ENCODE measurements around the gene SYCP3. TPM values are rescaled to one million over a fixed set of nuclear protein-coding genes. Genes with fewer than 3 reads are reported as not detected.
"Not testable (repeated sequence)": the region's sequence is repeated elsewhere in the genome, so short reads cannot be mapped to it uniquely, and the experiment has no call there.

The SYCP3 gene
- total RNA-seq, 4 donors from 2014 or later, result 0.31 to 0.36 TPM; not detected in 2

DNA sequence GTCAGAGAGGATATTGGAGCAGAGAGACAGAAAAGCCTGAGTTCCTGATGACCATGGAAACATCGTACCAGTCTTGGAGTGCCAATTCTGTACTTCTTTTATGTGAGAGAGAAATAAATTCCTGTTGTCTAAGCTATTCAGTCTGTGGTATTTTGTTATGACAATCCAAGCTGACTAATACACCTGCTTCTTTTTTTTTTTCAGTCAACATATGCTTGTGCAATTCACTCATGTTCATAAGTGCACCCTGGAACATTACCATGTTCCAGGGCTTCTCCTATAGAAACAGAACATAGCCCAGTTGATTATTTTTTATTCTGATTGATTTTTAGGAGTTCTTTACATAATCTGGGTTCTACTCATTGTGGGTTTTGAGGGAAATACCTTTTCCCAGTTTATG lies 43.6 kb downstream of the SYCP3 start:
- TF ChIP-seq, protein P1, sequence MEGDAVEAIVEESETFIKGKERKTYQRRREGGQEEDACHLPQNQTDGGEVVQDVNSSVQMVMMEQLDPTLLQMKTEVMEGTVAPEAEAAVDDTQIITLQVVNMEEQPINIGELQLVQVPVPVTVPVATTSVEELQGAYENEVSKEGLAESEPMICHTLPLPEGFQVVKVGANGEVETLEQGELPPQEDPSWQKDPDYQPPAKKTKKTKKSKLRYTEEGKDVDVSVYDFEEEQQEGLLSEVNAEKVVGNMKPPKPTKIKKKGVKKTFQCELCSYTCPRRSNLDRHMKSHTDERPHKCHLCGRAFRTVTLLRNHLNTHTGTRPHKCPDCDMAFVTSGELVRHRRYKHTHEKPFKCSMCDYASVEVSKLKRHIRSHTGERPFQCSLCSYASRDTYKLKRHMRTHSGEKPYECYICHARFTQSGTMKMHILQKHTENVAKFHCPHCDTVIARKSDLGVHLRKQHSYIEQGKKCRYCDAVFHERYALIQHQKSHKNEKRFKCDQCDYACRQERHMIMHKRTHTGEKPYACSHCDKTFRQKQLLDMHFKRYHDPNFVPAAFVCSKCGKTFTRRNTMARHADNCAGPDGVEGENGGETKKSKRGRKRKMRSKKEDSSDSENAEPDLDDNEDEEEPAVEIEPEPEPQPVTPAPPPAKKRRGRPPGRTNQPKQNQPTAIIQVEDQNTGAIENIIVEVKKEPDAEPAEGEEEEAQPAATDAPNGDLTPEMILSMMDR (IDR thresholded peaks at IDR 0.05), result no peak
- DNase-seq (ENCODE audit: low spot score) (no peak), ATAC-seq (ENCODE audit: low FRiP score) (no peak)

DNA sequence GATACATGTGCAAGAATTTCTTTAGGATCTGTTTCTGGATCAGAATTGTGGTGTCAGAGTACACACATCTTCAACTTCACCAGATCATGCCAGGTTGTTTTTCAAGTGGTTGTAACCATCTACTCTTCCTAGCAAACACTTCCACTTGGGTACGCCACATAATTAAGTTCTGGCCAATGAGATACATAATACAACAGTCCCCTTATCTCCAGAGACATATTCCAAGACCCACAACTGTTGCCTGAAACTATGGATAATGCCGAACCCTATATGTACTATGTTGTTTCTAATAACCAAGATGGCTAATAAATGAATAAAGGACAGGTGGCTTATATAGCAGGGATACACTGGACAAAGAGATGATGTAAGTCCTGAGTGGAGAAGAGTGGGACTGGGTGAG lies 44.3 kb downstream of the SYCP3 start:
- TF ChIP-seq, protein P1 (IDR thresholded peaks at IDR 0.05), result no peak
- ATAC-seq (ENCODE audit: low FRiP score), result no peak
- no peak for DNase-seq (ENCODE audit: low spot score)

DNA sequence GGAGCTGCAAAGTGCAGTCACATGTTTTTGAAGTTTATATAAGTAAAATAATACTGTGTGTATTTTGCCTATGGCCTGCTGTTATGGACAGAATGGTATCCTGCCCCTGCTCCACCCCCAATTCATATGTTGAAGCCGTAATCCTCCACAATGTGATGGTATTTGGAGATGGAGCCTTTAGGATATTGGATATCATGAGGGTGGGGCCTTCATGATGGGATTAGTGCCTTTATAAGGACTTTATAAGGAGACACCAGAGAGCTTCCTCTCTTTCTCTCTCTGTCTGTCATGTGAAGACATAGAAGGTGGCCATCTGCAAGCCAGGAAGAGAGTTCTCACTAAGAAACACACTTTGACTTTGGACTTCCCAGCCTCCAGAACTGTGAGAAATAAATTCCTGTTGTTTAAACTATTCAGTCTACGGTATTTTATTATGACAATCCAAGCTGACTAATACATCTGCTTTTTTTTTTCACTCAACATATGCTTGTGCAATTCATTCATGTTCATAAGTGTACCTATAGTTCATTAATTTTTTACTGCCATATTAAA lies 44.9 kb downstream of the SYCP3 start:
- TF ChIP-seq, protein P1 (IDR thresholded peaks at IDR 0.05), result no peak
- no peak for ATAC-seq (ENCODE audit: low FRiP score)

DNA sequence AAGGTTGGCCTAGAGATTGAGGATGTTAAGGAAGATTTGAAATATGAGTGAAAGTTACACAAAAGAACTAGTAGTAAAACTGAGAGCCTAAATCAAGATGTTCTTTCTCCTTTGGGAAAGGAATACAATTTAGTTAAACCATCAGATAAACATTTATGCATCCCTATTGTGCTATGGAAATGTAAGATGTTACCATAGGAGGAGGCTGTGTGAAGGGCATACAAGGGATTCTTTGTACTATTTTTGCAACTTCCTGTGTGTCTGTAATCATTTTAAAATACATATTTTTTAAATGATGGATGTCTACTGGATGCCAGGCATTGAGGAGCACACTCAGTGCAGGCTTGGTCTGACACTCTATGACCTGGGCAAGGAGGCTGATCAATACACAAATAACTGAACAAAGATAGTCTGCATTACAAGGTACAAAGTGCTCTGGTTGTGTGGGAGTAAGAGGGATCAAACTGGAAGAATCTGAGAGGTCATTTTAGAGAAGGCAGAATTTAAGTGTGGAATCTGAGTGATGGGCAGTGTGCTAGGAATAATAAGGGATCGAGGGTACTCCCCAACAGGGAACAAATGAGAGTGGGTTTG lies 47.7 kb downstream of the SYCP3 start:
- TF ChIP-seq, protein P1 (IDR thresholded peaks at IDR 0.05), result no peak
- DNase-seq (ENCODE audit: low spot score) (no peak), ATAC-seq (ENCODE audit: low FRiP score) (no peak)

More for the DNA sequence above, 44.9 kb downstream of the SYCP3 start:
- no peak for DNase-seq (ENCODE audit: low spot score)

DNA sequence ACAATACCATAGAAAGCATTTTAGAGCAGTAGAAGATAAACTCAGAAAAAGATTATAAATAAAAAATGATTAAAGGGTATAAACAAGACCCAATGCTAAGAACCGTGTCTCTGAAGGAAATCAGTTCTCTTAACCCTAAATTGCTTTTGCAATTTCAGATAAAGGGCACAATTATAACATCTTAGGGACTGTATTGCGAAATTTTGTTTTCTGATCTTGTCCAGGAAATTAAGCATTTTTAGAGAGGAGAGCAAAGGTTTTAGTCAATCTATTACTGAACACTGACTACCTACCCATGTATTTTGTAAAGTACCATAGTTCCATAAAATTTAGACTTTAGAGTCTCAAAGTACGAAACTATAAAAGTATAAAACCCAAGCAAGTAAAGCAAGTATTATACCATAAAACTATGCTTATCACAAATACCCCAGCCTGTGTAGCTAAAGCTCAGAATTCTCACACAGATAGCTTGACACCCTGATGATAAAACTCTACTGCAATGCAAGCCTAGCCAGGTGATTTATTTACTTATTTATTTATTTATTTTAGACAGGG lies 48.6 kb downstream of the SYCP3 start:
- TF ChIP-seq, protein P1 (IDR thresholded peaks at IDR 0.05), result no peak
- no peak for ATAC-seq (ENCODE audit: low FRiP score)
- no peak for DNase-seq (ENCODE audit: low spot score)

DNA sequence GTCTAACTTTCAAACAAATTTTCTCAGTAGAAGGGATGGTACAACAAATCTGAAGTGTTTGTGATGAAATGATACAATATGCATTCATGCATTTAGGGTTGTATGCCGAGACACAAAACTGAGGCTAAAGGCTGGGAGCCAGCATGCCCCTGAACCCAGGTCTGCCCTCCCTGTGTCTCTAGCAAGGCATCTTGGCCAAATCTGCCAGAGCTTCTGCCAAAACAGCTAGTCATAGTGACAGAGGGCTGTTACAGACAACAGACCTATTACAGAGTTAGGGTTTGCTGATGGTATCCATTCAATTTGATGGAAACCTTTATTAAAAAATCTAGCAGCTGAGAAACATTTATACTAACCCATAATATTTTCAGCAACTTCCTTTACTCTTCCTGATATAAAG lies 53.1 kb downstream of the SYCP3 start:
- ATAC-seq (ENCODE audit: low FRiP score) (no peak), DNase-seq (ENCODE audit: low spot score) (no peak)
- TF ChIP-seq, protein P1 (IDR thresholded peaks at IDR 0.05), result no peak

DNA sequence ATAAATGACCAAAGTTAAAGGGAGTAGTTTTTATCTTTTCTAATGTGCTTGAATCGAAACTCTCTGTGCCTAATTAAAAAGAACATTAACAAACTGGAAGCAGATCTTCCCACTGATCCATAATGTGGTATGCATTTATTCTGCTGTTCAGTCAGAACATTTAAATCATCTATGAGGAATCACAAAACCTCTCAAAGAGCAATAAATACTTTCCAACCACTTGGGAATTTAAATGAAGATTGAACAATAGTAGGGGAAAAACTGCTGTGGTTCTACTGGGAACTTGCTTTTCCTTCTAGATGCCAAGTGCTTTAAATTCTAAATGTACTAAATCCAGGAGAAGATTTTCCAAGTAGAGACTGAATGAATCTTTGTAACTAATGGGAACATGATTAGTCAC lies 54.2 kb downstream of the SYCP3 start:
- ATAC-seq (ENCODE audit: low FRiP score) (no peak), DNase-seq (ENCODE audit: low spot score) (no peak)
- TF ChIP-seq, protein P1 (IDR thresholded peaks at IDR 0.05), result no peak

DNA sequence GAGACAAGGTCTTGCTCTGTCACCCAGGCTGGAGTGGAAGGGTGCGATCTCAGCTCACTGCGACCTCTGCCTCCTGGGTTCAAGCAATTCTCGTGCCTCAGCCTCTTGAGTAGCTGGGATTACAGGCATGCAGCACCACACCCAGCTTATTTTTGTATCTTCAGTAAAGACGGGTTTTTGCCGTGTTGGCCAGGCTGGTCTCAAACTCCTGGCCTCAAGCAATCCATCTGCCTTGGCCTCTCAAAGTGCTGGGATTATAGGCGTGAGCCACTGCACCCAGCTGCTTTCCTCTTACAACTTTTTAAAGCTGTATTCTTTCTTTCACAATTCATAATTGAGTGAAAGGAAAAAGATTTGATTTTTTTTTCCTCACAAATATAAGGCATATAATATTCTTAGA lies 57.6 kb downstream of the SYCP3 start:
- not testable (repeated sequence) for DNase-seq (ENCODE audit: low spot score); ATAC-seq (ENCODE audit: low FRiP score)

All from omental fat pad (tissue), 4 donors.